IPS-NIHi7 (cell line): ENCODE measurements around the gene CDC42BPG.

Source experiments
- DNase-seq: peaks from one replicate; pipeline ENCODE4 v3.0.0; 2012; ENCODE audit warnings: mixed read lengths; ENCODE audit errors: extremely low spot score

CDC42BPG gene

GRCh38 chr11:64866173-64866491 lies 21.7 kb upstream of the CDC42BPG start:
- DNase-seq = no peak

DNA sequence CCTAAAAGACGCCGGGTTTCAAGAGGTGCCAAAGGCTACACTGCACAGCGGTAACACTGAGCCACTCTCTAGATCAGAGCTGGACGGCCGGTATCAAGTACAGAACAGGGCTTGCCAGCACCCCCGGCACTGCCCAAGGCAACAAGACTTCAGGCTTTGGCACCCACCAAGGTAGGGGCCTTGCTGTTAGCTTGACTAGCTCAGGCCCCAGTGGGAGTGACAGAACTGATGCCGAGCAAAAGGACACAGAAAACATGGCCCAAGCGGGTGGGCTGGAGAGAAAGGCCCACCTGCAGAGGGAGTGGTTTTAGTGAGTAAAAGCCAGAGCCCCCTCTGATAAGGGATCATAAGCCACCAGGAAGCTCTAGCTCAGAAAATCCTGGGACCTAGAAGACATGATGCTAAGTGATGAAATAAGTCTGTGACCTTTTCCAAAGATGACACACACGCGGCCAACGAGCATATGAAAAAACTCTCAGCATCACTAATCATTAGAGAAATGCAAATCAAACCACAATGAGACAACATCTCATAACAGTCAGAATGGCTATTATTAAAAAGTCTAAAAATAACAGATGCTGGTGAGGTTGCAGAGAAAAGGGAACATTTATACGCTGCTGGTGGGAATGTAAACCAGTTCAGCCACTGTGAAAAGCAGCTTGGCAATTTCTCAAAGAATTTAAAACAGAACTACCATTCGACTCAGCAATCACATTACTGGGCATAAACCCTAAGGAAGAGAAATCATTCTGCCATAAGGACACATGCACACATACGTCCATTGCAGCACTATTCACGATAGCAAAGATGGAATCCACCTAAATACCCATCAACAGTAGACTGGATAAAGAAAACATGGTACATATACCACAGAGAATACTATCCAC lies 21.1 kb upstream of the CDC42BPG start:
- DNase-seq = no peak

DNA sequence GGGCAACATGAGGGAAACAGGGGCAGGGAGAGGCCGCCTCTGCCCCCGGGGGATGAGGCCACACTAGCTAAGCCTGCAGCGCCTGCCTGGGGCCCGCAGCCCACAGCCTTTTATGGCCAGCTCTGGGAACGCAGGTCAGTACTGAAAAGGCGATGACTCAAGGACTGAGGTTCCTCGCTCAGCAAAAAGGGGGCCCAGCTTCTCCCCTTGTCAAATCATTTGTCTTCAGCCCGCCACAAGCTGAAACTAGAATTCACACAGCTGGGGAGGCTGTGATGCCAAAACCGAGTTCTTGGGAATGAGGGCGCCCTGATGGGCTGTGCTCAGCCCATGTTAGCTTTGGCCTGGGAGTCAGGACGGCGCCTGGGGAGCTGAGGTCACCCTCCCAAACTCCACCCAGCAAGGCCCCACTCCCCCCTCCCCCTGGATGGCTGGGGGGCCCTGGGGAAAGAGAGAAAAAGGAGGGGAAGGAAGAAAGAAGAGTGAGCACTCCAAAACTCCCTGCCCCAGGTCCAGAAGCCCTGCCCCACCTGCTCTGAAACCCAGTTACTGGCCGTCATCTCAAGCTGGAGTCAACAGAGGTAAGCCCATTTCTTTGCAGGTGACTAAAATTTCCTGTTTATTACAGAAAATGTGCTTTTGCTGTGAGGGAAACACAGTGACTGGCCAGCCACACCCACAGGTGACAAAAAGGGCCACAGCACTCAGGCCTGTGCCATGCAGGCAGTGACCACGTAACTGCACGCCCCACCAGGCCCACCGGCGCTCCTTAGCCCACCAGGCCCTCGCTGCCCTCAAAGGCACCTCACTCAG lies 20.2 kb upstream of the CDC42BPG start:
- no peak for DNase-seq

GRCh38 chr11:64864135-64864472 lies 19.7 kb upstream of the CDC42BPG start:
- no peak for DNase-seq

DNA sequence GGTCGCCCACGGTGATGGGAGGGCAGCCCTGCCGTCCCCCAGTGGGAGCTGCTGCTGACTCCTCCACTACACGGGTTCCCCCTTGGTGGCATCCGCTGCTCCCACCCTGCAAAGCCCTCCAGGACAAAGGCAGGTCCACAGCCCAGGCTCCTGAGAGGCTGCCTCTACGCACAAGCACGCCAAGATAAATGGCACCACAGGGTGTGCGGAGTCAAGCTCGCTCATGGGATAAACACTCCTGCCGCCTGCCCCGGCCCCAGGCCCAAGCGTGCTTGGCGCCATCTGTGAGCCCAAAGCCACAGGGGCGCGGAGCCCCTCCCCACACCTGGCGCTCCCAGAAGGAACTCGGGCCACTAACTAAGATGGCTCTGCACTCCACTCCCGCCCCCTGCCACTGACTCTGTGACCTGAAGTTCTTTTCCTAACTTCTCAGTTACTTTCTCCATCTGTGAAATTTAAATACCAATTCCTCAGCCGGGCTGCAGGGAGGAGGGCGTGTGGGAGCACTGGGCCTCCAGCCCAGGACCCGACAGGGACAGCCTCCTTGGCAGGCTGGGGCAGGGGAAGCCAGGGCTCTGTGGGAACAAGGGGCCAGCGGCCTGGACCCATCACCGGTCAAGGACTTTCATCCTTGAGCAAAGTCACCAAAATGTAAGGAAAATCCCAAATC lies 19.1 kb upstream of the CDC42BPG start:
- DNase-seq = no peak

DNA sequence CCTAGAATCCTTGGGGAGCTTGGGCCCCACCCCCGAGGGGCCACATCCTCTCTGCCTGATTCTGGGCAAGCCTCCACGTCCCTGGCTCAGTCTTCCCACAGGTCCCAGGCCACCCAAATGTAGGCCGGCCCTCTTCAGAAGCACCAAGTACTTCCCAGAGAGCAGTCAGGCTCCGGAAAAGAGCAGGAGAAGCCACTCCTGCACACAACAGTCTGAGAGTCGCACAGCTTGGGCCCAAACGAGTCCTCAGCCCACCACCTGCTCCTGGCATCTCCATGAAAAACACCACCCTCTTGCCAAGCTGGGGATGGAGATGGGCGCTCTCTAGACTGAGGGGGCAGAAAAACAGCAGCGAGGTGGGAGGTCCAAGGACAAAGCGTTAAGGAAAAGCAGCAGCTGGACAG lies 18.5 kb upstream of the CDC42BPG start:
- DNase-seq = no peak

GRCh38 chr11:64861227-64861975 lies 16.9 kb upstream of the CDC42BPG start:
- DNase-seq = peak; percentile 38

- no peak for DNase-seq
These were observed 15.3 kb upstream of the CDC42BPG start for GRCh38 chr11:64859542-64860414.

DNA sequence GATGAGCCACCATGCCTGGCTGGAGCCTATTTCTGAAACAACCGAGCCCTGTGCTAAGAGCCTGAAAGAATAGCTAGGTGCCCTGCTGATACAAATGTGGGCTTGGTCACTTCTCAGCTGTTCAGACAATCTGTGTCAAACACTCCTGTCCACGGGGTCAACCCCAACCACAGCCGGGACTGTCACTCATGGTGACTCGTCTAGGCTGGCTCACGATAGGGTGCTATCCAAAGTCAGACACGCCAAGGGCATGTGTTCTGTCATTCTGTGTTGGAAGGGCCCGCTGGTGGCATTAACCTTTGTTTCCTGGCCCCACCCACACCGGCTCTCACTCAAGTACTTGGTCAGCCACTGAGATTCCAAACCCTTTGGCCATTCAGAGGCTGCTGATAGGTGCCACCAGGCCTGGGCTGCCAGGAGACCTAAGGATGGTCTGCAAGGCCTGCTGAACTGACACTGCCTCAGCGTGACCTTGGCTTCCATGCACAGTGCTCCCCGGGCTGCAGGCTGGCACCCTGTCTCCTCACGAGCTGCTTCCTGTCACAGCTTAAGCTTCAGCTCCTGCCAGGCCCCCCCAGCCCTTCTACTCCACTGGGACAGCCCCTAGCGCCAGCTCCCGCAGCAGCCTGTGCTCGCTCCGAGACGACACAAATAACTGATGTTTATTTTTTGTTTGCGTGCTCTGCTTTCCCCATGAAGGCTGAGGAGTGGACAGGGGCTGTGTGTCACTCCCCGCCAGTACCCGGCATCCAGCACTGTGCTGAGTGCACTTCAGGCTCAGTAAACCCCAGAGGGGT lies 14.2 kb upstream of the CDC42BPG start:
- DNase-seq = no peak

DNA sequence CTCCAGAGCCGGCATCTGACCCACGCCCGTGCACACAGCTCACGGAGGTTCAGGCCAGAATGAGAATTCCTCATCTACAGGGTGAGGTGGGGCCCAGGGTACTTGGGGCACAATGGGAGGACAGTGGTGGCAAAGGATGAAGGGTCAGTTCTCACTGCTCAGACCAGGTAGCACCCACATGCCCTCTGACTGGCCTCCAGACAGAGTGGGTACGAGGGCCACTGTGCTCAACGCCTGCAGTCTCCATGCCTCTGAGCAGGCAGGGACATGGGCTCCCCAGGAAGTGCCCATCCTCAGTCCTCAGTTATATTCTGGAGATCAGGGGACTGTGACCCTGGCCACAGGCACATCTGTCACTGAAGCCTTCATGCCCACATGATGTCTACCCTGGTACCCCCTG lies 13.0 kb upstream of the CDC42BPG start:
- DNase-seq = no peak

GRCh38 chr11:64856382-64857227 lies 12.2 kb upstream of the CDC42BPG start:
- no peak for DNase-seq

GRCh38 chr11:64855596-64856304 lies 11.3 kb upstream of the CDC42BPG start:
- no peak for DNase-seq

DNA sequence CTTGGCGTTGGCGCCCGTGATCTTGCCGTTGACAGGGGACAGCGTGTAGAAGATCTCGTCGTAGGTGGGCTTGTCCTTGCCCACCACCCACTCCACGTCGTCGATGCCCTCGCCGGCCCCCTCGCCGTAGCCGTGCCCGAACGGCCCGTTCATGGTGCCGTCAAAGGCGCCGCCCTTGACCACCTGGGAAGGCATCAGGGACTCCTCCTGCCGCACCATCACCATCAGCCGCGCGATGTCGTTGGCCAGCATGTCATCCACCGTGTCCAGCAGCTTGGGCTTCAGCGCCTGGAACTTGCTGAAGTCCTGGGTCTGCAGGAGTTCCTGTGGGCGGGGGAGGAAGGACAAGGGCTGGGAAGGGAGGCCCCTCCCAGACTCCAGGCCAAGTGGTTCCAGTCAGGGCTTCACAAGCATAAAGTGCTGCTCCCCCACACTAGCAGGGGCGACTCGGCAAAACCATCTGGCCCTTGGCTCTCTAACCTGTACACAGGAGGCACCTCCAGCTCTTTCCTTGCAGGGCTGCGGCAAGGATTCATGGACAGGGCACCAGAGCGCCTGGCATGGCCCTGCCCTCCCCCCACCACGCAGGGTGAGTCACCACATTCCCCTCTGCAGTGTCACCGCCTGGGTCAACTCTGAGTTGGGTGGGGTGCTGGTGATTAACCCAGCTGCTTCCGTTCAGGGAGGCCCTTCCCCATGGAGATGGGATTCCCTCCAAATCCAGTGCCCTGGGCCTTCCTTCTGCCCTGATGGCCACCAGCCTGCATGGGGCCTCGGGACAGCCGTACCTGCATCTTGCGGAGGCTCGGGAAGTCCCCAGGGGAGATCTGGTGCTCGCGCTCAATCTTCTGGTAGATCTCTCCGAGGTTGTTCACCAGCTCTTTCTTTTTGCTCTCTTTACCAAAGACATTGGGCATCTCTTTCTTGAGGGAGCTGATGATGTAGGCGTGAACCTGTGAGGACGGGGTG lies 10.4 kb upstream of the CDC42BPG start:
- peak; percentile 58 for DNase-seq

GRCh38 chr11:64854157-64854533 lies 9.7 kb upstream of the CDC42BPG start:
- DNase-seq = no peak

GRCh38 chr11:64853709-64854108 lies 9.3 kb upstream of the CDC42BPG start:
- DNase-seq = no peak

- DNase-seq = no peak
These were observed 8.5 kb upstream of the CDC42BPG start for GRCh38 chr11:64852804-64853509.
